Muscle of leg (tissue), 11 donors: ENCODE data around the gene HAL. TPM values are rescaled to one million over a fixed set of nuclear protein-coding genes. Genes with fewer than 3 reads are reported as not detected.

Experiments
- DNase-seq: peaks from one replicate; pipeline ENCODE4 v3.0.0; 2013
- H3K27ac ChIP-seq: one replicate; pipeline ENCODE4 v1.5.1; 2013; ENCODE audit warnings: mild to moderate bottlenecking, low read length, control low read depth
- H3K27me3 ChIP-seq: one replicate; pipeline ENCODE4 v1.6.1; 2013; ENCODE audit warnings: low read length; ENCODE audit not compliant: control insufficient read depth, insufficient read depth
- H3K36me3 ChIP-seq: one replicate; pipeline ENCODE4 v1.6.1; 2013; ENCODE audit warnings: low read length; ENCODE audit not compliant: control insufficient read depth, insufficient read depth
- H3K4me1 ChIP-seq: one replicate; pipeline ENCODE4 v1.6.1; 2013; ENCODE audit warnings: low read length; ENCODE audit not compliant: control insufficient read depth, insufficient read depth
- H3K4me3 ChIP-seq: one replicate; pipeline ENCODE4 v1.5.1; 2013; ENCODE audit warnings: low read length, control low read depth
- H3K9me3 ChIP-seq: replicated peaks from 2 replicates; pipeline ENCODE4 v1.6.1; 2013; ENCODE audit warnings: low read depth, low read length; ENCODE audit not compliant: control insufficient read depth
- WGBS: methylation state at CpG from one replicate; pipeline ENCODE4 v1.1.5; 2013; ENCODE audit warnings: missing lambda C conversion rate; ENCODE audit not compliant: insufficient coverage; 5-methylcytosine and 5-hydroxymethylcytosine counted together
- polyA plus RNA-seq, 8 donors: library from polyadenylated mRNA; unstranded; fragments of 120-200 nt; gene quantifications; one replicate each; pipeline versions ENCODE4 v1.2.1 to v1.2.3, GENCODE V29; 2013; ENCODE audit warnings: inconsistent platforms in 1 of 8, low replicate concordance in 1 of 8; ENCODE audit not compliant: insufficient read length in 8 of 8, insufficient read depth in 1 of 8
- total RNA-seq: library from RNA; stranded (reverse); fragments of 120-200 nt; gene quantifications from one replicate; pipeline ENCODE4 v1.2.4, GENCODE V29; 2013

HAL gene
- total and polyA plus RNA-seq, 9 donors = 0.09 to 0.81 (median 0.32) TPM

DNA sequence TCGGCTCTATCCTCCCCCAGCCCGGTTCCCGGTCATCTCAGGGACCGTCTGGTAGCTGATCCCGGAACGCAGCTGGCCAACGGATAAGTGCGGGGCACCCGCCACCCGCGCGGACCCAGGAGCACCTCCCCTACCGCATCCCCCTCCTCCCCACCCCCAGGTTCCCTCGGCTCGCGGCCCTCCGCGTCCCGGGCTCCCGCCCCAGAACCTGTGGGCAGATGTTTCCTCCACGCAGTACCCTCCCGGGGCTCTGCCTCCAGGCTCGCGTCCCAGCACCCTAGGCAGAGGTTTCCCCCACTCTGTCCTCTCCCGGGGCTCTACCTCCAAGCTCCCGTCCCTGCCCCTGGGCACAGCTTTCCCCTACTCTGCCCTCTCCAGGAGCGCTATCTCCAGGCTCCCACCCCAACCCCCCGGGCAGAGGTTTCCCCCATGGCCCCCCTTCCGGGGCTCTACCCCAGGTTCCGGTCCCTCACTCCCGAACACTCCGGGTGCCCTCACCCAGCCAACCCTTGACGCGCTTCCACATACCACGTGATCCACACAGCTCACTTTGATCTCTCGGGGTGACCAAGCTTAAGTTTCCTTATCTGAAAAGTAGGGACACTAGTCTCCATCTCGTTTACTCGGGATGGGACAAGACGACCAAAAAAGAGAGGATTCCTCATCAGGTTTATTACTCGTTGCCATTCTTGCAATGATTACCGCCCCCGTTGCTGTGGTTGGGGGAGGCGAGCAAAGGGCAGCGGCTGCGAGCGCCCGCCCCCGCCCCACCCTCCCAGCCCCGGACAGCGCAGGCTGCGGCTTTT lies 53.4 kb downstream of the HAL start, which contains the start of gene CCDC38:
TSS of gene CCDC38 (minus strand) at position 91 of the 806 bp plus-strand sequence. CDS start 6,105 bp downstream, outside the sequence.
- Histone ChIP-seq H3K27me3 (peaks cover 12% of the 10 kb centered on the region), H3K4me1 (peaks cover 9% of the 10 kb centered on the region), H3K36me3 (no peaks in the 10 kb centered on the region), H3K27ac (no peak within 1 kb of the TSS), H3K4me3 (peak within 1 kb of the TSS; percentile 57), H3K9me3 (no peaks in the 10 kb centered on the region)
- peak; percentile 75 for DNase-seq
- 0% methylated on average over 31 of the region's 51 CpGs for WGBS

DNA sequence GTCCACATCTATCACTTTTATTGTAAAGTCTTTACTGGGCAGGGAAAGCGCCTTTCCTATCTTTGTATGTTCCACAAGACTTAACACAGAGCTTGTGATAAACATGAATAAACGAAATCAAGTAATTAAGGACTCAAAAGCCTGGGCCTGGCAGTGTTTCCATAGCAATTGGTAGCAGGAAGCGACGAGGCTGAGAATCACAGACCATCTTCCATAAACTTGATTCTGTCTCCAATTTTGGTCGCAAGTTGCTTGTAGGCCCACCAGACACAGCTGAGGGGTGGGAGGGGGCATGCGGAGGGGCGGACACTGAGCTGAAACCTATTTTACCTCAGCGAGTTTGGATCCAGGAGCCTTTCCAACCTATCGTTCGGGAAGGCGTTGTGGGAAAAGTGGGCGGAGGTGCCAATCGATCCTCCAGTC lies 54.0 kb downstream of the HAL start:
- Histone ChIP-seq H3K27ac (no peak overlapping the region), H3K9me3 (no peaks in the 10 kb centered on the region), H3K4me3 (peak overlapping the region; percentile 57), H3K27me3 (peaks cover 12% of the 10 kb centered on the region), H3K36me3 (no peaks in the 10 kb centered on the region), H3K4me1 (peaks cover 9% of the 10 kb centered on the region)
- peak; percentile 11 for DNase-seq
- 2% methylated on average over 9 of the region's 13 CpGs for WGBS

DNA sequence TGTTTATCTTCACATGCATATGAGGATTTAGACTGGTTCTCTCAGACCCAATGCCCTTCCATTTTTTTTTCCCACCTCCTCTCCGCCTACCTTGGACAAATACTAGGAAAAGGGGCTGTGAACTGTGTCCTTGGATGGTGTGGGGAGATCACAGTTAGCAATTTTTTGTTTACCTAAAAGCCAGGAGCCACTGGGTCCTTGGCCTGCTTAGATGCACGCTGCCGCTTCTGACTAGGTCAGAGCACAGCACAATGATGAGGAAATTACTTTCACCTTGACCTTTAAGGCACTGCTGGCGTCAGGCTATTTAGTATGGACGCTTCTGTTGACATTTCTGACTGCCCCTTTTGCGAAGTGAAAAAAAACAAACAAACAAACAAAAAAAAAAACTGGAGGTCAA lies 55.6 kb downstream of the HAL start:
- peaks cover 12% of the 10 kb centered on the region for H3K27me3 ChIP-seq
- no peak overlapping the region for H3K4me3 ChIP-seq
- WGBS = 94% methylated on average over 2 of the region's 6 CpGs
- H3K36me3 ChIP-seq = no peaks in the 10 kb centered on the region
- H3K4me1 ChIP-seq = peaks cover 9% of the 10 kb centered on the region
- no peaks in the 10 kb centered on the region for H3K9me3 ChIP-seq
- no peak overlapping the region for H3K27ac ChIP-seq
- DNase-seq = no peak

Other genes with a start within 250 kb of the HAL start
- gene NTN4, start 205.6 kb downstream of the HAL start, total RNA-seq = 25.0 TPM
- gene NTN4, start 205.6 kb downstream of the HAL start, polyA plus RNA-seq = 10 to 100 TPM; 34.2 to 46.9 (median 43.5) TPM
- gene SNRPF, start 137.4 kb downstream of the HAL start, total RNA-seq = 16.7 TPM
- 10 to 100 TPM; 56.8 to 72.3 (median 63.5) TPM for gene SNRPF, start 137.4 kb downstream of the HAL start, polyA plus RNA-seq
- 0.09 TPM for gene CCDC38, start 53.7 kb downstream of the HAL start, total RNA-seq
- gene CCDC38, start 53.7 kb downstream of the HAL start, polyA plus RNA-seq = under 1 TPM in 6 of 8 donors, not detected in 2; 0.14 to 0.47 (median 0.19) TPM
- gene AMDHD1, start 53.0 kb downstream of the HAL start, total RNA-seq = 0.27 TPM
- gene AMDHD1, start 53.0 kb downstream of the HAL start, polyA plus RNA-seq = under 1 TPM; 0.08 to 0.26 (median 0.15) TPM
- gene LTA4H, start 39.2 kb upstream of the HAL start, total RNA-seq = 66.8 TPM
- gene LTA4H, start 39.2 kb upstream of the HAL start, polyA plus RNA-seq = 10 to 100 TPM; 64.0 to 81.5 (median 74.1) TPM
- 19.8 TPM for gene ELK3, start 198.0 kb upstream of the HAL start, total RNA-seq
- gene ELK3, start 198.0 kb upstream of the HAL start, polyA plus RNA-seq = 10 to 100 TPM; 29.2 to 55.5 (median 40.9) TPM